Caki2 (cell line): ENCODE measurements around the gene SCP2. TPM values are rescaled to one million over a fixed set of nuclear protein-coding genes. Genes with fewer than 3 reads are reported as not detected.

Experiments used
- DNase-seq: peaks from one replicate; pipeline ENCODE4 v3.0.0-alpha.2; 2015; ENCODE audit warnings: low read depth
- in situ Hi-C: cut with HindIII; loops from 2 replicates; pipeline ENCODE4 v1.10.0; 2016; ENCODE audit warnings: low sequenced_read_pairs, low pct_unique_long_range_greater_than_20kb, mixed read lengths
- total RNA-seq: library from RNA; depleted of rRNA; stranded (reverse); fragments of >200 nt; shearing (Covaris generic); gene quantifications from 2 replicates; pipeline ENCODE4 v1.2.3, GENCODE V29; 2014; ENCODE audit warnings: low replicate concordance

SCP2 gene
- total RNA-seq, 1 experiment from 2014 or later, result 54.2 TPM

DNA sequence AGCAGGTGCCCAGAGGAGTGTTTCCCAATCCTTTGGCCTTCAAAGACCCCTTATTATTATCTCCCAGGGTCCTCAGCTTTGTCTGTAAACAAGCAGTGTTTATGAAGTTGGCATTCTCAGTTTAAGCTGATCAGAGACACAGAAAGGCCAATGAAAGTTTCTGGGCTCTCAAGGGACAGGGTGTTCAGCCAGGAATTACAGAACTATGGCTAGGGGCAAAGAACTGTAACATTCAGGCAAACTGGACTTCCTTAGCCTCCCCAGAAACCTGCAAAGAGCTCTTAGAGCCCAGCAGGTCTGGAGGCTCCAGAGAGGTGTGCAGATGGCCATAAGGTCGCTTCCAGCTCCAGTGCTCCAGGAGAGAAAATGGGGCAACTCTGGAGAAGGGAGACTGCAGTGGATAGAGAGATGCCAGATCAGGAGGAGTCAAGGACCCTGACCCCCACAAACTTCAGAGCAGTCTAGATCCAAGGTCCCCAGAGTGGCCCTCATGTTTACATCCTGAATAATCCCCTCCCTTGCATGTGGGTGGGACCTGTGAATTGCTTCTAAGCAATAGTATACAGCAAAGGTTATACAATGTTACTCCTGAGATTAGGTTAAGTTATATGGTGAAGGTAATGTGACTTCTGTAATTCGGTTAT lies 11.7 kb upstream of the SCP2 start:
- in situ Hi-C loops, result no loop called here
- no peak for DNase-seq

GRCh38 chr1:52915855-52916220 lies 11.2 kb upstream of the SCP2 start:
- DNase-seq, result no peak
- in situ Hi-C loops, result no loop called here

DNA sequence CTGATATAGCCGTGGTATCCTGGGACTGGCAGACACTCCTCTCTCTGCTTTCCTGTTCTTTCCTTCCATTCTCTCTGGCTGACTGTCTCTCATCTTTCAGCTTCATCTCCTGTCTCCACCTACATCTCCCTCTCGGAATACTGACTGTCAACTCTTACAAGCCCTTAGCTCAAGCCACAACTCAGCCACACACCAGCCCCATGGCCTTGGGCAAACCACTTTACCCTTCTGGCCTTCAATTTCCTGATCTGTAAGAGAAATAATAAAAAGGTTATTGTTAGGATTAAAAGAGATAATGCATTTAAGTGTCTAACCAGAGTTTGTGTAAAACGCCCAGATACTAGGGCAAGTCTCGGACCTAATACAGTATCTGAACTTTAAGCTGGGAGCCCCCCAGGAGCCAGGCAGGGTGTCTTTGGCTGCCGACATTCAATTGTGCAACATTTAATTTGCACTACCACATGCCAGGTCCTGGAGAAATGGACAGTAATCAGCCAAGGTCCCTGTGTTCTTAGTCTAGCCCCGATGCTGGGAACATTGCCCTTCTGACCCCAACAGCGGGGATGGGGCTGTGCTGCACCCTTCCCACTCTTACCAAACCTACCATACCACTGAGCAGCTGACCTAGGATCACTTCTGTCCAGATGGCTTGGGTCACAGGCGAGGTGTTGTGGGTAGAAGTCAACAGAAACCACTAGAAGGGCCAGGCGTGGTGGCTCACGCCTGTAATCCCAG lies 10.7 kb upstream of the SCP2 start:
- no peak for DNase-seq
- in situ Hi-C loops, result no loop called here

GRCh38 chr1:52917156-52917555 lies 9.9 kb upstream of the SCP2 start:
- DNase-seq, result no peak
- in situ Hi-C loops, result no loop called here

- in situ Hi-C loops, result no loop called here
Observed at GRCh38 chr1:52917581-52917980, 9.5 kb upstream of the SCP2 start.

GRCh38 chr1:52918201-52918600 lies 8.9 kb upstream of the SCP2 start:
- in situ Hi-C loops, result no loop called here

More at GRCh38 chr1:52917581-52917980, 9.5 kb upstream of the SCP2 start:
- DNase-seq, result no peak

GRCh38 chr1:52919051-52919722 lies 7.9 kb upstream of the SCP2 start:
- DNase-seq, result no peak
- in situ Hi-C loops, result no loop called here

More at GRCh38 chr1:52918201-52918600, 8.9 kb upstream of the SCP2 start:
- DNase-seq, result no peak

DNA sequence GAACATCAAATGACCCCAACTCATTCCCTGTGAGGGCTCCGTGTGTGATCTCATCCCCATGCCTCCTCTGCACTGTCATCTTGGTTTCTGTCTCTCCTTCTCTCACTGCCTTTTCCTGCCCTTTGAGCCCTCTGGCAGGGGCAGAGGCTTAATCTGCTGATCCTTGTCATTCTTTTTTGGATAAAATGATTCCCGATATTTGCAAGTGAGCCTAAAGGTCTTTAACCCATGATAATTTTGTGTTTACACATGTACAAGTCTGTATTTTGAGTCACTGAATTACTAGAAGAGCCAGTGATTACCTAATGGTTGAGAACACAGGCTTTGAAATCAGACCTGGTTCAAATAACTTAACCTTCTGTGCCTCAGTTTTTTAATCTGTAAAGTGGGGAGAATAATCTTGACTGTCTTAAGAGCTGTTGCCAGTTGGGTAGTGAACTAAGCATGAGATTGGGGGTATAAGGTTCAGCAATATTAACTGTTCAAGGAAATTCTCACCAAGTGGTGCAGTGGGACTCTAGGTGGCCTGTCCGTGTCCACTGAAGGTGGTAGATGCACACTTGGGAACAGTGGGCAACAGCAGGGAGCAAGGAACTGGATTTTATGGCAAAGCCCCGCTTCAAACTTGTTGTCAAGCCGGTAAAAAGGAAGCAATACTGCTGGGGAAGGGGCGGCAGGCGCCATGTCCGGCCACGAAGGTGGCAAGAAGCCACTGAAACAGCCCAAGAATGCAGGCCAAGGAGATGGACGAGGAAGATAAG lies 7.2 kb upstream of the SCP2 start:
- no peak for DNase-seq
- in situ Hi-C loops, result no loop called here

- no peak for DNase-seq
- in situ Hi-C loops, result no loop called here
Observed at GRCh38 chr1:52920791-52921291, 6.2 kb upstream of the SCP2 start.

GRCh38 chr1:52925571-52926005 lies 1.5 kb upstream of the SCP2 start:
- in situ Hi-C loops, result no loop called here
- DNase-seq, result peak; percentile 70

GRCh38 chr1:52926864-52927211 lies 238 bp upstream of the SCP2 start:
- in situ Hi-C loops, result no loop called here

GRCh38 chr1:52928015-52928404 lies 934 bp downstream of the SCP2 start:
- in situ Hi-C loops, result no loop called here
- no peak for DNase-seq

More at GRCh38 chr1:52926864-52927211, 238 bp upstream of the SCP2 start:
- peak; percentile 21 for DNase-seq

DNA sequence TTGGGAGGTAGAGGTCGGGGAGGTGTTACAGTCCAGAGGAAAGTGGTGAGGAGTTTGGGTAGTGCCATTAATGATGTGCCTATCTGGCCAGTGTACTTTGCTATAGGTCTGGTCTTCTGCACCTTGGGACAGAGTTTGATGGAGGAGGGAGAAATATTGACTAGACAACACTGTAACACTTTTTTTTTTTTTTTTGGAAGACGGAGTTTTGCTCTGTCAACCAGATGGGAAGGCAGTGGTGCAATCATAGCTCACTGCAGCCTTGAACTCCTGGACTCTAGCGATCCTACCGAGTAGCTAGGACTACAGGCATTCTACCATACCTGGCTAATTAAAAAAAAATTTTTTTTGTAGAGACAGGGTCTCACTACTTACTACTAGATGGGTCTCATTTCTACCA lies 1.9 kb downstream of the SCP2 start:
- in situ Hi-C loops, result no loop called here
- DNase-seq, result no peak

GRCh38 chr1:52937433-52938182 lies 10.5 kb downstream of the SCP2 start:
- in situ Hi-C loops, result no loop called here
- no peak for DNase-seq

- in situ Hi-C loops, result no loop called here
- DNase-seq, result no peak
Observed at GRCh38 chr1:52938183-52938451, 11.0 kb downstream of the SCP2 start.

GRCh38 chr1:52943876-52944416 lies 16.9 kb downstream of the SCP2 start:
- DNase-seq, result no peak
- in situ Hi-C loops, result no loop called here

GRCh38 chr1:52944566-52944965 lies 17.5 kb downstream of the SCP2 start:
- DNase-seq, result no peak
- in situ Hi-C loops, result no loop called here

DNA sequence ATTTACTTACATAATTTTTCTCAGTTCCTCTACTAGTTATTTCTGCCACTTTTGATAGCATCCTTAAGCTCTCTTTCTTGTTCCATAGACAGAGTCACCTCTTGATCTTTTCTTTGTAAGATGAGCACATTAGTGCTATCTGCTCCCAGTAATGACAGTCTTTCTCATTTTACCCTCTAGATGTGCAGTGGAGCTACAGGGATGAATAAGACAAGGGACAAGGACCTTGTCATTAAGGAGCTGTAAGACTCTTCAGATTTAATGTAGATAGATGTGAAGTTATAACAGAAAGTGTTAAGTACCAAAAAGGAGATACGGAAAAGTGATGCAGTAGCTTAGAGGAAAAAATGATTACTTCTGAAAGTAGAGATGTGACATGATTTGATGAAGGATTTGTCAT lies 20.4 kb downstream of the SCP2 start:
- in situ Hi-C loops, result no loop called here
- DNase-seq, result no peak
